ENCODE measurements around the gene RGPD8.
"Not testable (repeated sequence)": the region's sequence is repeated elsewhere in the genome, so short reads cannot be mapped to it uniquely, and the experiment has no call there.

Gene RGPD8

GRCh38 chr2:112434890-112435715 is 1.7 kb upstream of the RGPD8 start:
- DNase-seq = not testable (repeated sequence)

- DNase-seq = no peak
Observed at GRCh38 chr2:112433932-112434730, 686 bp upstream of the RGPD8 start.

GRCh38 chr2:112432735-112433479 is 538 bp downstream of the RGPD8 start:
- not testable (repeated sequence) for DNase-seq

GRCh38 chr2:112432390-112432734 is 1.1 kb downstream of the RGPD8 start:
- DNase-seq = not testable (repeated sequence)

- DNase-seq = not testable (repeated sequence)
Observed at GRCh38 chr2:112431587-112432295, 1.7 kb downstream of the RGPD8 start.

GRCh38 chr2:112424553-112424952 is 8.9 kb downstream of the RGPD8 start:
- not testable (repeated sequence) for DNase-seq

GRCh38 chr2:112416860-112417259 is 16.6 kb downstream of the RGPD8 start:
- DNase-seq = not testable (repeated sequence)

- not testable (repeated sequence) for DNase-seq
Observed at GRCh38 chr2:112360055-112360454, 73.4 kb downstream of the RGPD8 start.

GRCh38 chr2:112354335-112354734 is 79.1 kb downstream of the RGPD8 start:
- not testable (repeated sequence) for DNase-seq

GRCh38 chr2:112352809-112353603 is 80.4 kb downstream of the RGPD8 start:
- DNase-seq = not testable (repeated sequence)

GRCh38 chr2:112352292-112352691 is 81.2 kb downstream of the RGPD8 start:
- not testable (repeated sequence) for DNase-seq

GRCh38 chr2:112345030-112346027 is 88.1 kb downstream of the RGPD8 start:
- no peak for DNase-seq

- DNase-seq = no peak
Observed at GRCh38 chr2:112343827-112344585, 89.4 kb downstream of the RGPD8 start.

GRCh38 chr2:112342067-112342550 is 91.3 kb downstream of the RGPD8 start:
- DNase-seq = no peak

GRCh38 chr2:112340475-112341267 is 92.8 kb downstream of the RGPD8 start:
- no peak for DNase-seq

- DNase-seq = no peak
Observed at GRCh38 chr2:112339986-112340385, 93.5 kb downstream of the RGPD8 start.

GRCh38 chr2:112335600-112335999 is 97.8 kb downstream of the RGPD8 start:
- DNase-seq = no peak

- DNase-seq = no peak
Observed at GRCh38 chr2:112332123-112332696, 101.2 kb downstream of the RGPD8 start.

All from cerebellar nuclear complex (tissue), 1 donor.